Heart left ventricle (tissue), 13 donors: Measurements from ENCODE around the gene PLA2G12A.

ENCODE experiments used
- CTCF ChIP-seq, 12 donors: fragments of 200-600 bp; sonication (generic) in 4 of 12; IDR thresholded peaks; one replicate each; pipeline versions ENCODE4 v1.5.0 to v1.8.0; 2018 to 2022; ENCODE audit warnings: antibody characterized with exemption in 12 of 12, mild to moderate bottlenecking in 5 of 12
- POLR2A ChIP-seq, 2 donors: fragments of 450-650 bp; IDR thresholded peaks; one replicate each; pipeline ENCODE4 v1.6.1; 2017; ENCODE audit warnings: antibody characterized with exemption in 2 of 2, mild to moderate bottlenecking in 2 of 2, moderate library complexity in 2 of 2
- donor health status: ischemic (EF 13 %, LVEDD 7.1; RV severe dilation, severe dysfunction).
- donor health status: DM: no; HTN: yes; CAD: no.
- donor health status: DM: no; HTN: no; CAD: no.
- donor health status: ischemic (EF 25% LVEDD 6.9; RV normal size, moderate dysfunction).
- donor health status: ischemic (EF 25% LVEDD 5.7; RV mildly dilated, moderate dysfunction).
- donor health status: ischemic (EF 35%, LVEDD 5.7; RV mildly dilated, moderate dysfunction).
- donor health status: nonischemic (EF 11% LVEDD 7.7; RV severe dilation, severe dysfunction).
- donor health status: DM: yes; HTN: yes; CAD: no.
- donor health status: PGD.
- donor health status: ischemic (EF 29% LVEDD 5.4; RV normal size, mild dysfunction).
- donor health status: nonischemic (EF 23%, LVEDD 6.1; RV moderate dilation, normal function).

GRCh38 chr4:109746728-109747127 lies 16.9 kb upstream of the PLA2G12A start:
- TF ChIP-seq CTCF (IDR thresholded peaks at IDR 0.05): no peak
- no peak for TF ChIP-seq POLR2A (IDR thresholded peaks at IDR 0.05)
